Measurements from ENCODE around the gene KIF26B.
"Not testable (repeated sequence)": the region's sequence is repeated elsewhere in the genome, so short reads cannot be mapped to it uniquely, and the experiment has no call there.

KIF26B gene

DNA sequence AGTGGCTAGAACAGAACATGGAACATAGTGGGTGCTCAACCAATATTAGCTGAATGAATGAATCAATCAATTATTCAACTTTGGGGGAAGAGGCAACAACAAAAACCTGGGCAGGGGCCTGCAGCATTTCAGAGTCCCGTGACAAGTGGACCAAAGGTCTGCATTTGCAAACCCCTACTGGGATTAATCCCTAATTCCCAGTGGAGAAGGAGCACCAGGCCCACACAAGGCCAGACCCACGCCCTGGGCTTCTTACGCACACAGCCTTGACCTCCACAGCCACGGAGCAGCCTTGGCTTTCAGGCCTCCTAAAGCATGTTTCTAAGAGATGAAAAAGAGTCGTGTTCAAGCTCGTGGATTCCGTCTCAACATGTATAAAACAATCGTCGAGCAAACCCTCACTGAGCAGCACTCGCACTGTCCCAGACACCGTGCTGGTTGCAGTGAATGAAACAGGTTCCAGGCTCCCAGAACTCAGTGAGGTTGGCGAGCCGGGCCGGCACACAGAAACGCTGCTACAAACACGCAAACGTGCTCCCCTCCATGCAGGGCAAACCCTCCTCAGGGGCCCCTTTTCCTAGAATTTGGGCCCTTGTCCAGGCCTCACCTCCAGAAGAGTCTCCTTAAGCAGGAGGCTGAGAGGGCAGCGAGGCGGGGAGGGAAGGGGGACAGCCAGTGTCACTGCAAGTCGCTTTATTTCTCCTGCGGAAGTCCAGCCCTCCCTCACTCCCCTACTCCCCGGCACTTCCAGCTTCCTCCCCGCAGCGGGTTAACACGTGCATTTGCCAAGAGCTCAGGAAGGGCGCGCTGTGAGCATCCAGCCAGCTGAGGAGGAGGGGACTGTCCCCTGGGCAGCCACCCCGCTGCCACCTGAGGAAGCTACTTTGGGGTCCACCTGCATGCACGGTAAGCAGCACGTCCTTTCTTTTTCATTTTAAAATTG lies 556.4 kb downstream of the KIF26B start:
- DNase-seq = no peak

DNA sequence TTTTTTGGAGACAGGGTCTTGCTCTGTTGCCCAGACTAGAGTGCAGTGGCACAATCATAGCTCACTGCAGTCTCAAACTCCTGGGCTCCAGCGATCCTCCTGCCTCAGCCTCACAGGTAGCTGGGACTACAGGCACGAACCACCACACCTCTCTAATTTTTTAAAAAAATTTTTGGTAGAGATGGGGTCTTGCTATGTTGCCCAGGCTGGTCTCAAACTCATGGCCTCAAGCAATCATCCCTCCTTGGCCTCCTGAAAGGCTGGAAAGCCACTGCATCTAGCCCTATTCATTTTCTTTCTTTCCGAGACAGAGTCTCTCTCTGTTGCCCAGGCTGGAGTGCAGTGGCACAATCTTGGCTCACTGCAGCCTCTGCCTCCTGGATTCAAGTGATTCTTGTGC lies 559.2 kb downstream of the KIF26B start:
- DNase-seq = not testable (repeated sequence)

- DNase-seq = peak; percentile 39
Observed at GRCh38 chr1:245715291-245715701, 560.5 kb downstream of the KIF26B start.

- peak; percentile 77 for DNase-seq
Observed at GRCh38 chr1:245715970-245716369, 561.2 kb downstream of the KIF26B start.

DNA sequence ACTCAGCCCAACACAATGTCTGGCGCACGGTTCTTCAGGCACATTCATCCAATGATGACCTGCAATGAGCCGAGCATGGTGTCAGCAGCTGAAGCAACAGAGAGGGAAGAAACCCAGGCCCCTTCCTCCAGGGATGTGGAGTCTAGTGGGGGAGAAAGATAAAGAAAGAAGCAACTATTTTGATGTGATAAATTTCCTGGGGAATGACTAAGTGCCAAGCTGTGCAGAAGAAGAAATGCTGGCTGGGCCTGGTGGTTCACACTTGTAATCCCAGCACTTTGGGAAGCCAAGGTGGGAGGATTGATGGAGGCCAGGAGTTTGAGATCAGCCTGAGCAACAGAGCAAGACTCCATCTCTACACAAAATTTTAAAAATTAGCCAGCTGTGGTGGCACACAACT lies 561.8 kb downstream of the KIF26B start:
- peak; percentile 11 for DNase-seq

DNA sequence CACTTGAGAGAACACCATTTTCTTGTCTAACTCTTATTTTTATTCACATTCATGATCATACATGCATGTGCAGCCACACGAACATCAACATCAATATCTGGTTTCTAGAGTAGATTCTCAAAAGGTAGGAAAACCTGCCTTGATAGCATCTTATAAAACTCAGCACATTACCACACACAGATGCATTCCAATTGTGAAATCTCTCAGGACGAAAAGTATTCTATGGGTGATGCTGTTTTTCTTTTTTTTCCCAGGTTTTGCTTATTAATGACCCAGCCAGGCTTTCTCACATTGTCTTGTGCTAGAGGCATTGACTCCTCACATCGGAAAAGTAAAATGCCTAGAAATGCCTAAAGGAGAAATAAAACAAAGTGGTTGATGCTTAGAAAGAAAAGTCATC lies 562.8 kb downstream of the KIF26B start:
- DNase-seq = no peak

DNA sequence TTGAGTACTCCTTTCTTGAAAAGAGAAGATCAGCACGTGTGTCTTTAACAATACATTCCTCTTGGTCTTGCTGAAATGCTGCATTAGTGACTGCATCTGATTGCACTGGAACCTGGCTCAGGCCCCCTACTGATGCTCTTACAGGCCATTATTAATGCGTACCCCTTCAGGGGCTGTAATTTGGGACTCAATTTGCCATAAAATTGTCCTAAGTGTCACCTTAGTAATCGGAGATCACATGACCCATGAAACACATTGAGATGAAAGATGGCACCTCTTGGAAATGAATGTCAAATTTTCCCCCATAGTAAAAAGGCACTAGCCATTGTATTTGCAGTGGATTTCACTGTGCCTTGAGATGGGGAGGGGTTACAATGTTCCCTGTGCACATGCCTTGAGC lies 563.3 kb downstream of the KIF26B start:
- DNase-seq = no peak

- DNase-seq = no peak
Observed at GRCh38 chr1:245718951-245719350, 564.2 kb downstream of the KIF26B start.

GRCh38 chr1:245721488-245721887 lies 566.7 kb downstream of the KIF26B start:
- no peak for DNase-seq

DNA sequence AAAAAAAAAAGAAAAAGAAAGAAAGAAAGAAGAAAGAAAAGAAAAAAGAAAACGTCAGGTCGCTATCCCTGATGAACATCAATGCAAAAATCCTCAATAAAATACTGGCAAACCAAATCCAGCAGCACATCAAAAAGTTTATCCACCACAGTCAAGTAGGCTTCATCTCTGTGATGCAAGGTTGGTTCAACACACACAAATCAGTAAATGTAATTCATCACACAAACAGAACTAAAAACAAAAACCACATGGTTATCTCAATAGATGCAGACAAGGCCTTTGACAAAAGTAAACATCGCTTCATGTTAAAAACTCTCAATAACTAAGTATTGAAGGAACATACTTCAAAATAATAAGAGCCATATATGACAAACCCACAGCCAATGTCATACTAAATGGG lies 573.2 kb downstream of the KIF26B start:
- not testable (repeated sequence) for DNase-seq

DNA sequence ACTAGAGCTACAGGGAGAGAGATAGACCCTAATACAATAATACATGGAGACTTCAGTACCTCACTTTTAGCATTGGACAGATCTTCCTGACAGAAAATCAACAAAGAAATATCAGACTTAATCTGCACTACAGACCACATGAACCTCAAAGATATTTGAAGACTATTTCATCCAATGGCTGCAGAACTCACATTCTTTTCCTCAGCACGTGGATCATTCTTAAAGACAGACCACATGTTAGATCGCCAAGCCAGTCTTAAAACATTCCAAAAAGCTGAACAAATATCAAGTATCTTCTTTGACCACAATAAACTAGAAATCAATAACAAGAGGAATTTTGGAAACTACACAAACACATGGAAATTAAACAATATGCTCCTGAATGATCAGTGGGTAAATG lies 576.0 kb downstream of the KIF26B start:
- DNase-seq = peak; percentile 62

DNA sequence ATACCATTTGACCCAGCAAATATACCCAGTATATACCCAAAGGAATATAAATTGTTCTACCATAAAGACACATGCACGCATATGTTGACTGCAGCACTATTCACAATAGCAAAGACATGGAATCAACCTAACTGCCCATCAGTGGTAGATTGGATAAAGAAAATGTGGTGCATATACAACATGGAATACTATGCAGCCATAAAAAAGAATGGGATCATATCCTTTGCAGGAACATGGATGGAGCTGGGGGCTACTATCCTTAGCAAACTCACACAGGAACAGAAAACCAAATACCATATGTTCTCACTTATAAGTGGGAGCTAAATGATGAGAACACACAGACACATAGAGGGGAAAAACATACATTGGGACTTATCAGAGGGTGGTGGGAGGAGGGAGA lies 585.6 kb downstream of the KIF26B start:
- DNase-seq = not testable (repeated sequence)

DNA sequence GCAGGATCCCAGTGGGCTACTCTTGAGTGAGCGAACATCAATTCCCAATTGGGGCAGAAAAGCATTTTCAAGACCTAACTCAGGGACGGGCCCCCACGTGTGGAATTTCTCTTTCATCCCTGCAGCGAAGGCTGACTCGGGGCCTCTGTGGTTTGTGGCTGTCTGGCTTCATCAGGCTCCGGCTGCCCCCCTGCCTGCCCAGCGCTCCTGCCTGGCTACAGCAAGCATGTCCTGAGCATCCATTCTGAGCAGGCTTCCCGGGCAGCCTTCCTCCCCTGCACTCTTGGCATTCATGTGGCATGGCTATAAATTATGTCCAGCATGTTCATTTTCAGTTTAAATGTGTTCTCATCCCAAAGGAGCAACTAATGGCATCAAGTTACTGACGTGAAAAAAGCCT lies 588.1 kb downstream of the KIF26B start:
- peak; percentile 96 for DNase-seq

DNA sequence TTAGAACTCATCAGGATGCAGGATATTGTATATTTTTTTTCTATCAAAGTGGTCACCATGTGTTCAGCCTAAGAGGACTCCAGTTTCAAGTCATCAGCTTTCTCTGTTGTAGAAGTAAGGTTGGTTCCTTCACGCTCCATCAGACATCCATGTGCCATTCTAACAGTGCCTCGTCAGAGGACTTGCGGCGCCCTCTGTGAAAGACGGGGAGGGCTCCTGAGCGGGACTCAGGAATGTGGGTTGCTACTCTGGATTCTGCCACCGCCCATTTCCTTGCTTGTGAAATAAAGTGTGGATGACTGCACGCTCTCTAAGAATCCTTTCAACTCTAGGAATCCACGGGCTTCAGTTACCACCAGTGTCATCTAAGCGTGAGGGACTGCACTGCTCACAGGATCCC lies 593.5 kb downstream of the KIF26B start:
- peak; percentile 73 for DNase-seq

- peak; percentile 55 for DNase-seq
Observed at GRCh38 chr1:245748646-245749045, 593.9 kb downstream of the KIF26B start.

DNA sequence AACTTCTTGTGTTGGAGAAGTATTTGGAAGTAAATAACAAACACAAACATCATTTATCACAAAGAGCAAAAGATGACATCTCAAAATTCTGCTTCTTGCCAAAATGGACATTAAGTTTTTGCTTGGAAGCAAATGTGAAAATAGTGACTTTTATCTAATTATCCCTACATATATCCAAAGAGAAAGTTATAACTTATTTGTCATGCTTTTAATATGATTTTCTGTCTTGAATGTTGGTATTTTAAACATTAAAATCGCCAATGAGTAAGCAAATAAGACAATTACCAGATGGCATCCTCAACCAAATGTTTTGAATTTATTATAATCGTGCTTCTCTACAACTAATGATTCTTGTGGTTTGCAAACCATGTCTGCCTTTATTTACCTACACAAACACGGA lies 594.3 kb downstream of the KIF26B start:
- DNase-seq = no peak

DNA sequence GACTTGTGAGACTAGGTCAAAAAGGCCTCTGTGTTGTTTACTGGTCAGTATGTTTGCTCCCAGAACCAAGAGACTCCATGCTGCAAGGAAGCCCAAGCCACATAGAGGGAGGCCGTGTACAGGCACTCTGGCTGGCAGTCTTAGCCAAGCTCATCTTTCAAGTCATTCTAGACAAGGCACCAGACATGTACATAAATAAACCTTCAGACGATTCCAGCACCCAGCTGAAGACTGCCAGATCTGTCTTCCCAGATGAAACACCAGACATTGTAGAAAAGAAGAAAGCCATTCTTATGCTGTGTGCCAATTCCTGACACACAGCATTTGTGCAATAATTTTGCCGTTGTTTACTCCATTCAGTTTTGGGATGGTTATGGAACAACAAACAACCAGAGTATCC lies 595.5 kb downstream of the KIF26B start:
- DNase-seq = no peak

- DNase-seq = peak; percentile 90
Observed at GRCh38 chr1:245751116-245751515, 596.3 kb downstream of the KIF26B start.

GRCh38 chr1:245751726-245752470 lies 597.1 kb downstream of the KIF26B start:
- peak; percentile 92 for DNase-seq

GRCh38 chr1:245752561-245752960 lies 597.8 kb downstream of the KIF26B start:
- peak; percentile 27 for DNase-seq

DNA sequence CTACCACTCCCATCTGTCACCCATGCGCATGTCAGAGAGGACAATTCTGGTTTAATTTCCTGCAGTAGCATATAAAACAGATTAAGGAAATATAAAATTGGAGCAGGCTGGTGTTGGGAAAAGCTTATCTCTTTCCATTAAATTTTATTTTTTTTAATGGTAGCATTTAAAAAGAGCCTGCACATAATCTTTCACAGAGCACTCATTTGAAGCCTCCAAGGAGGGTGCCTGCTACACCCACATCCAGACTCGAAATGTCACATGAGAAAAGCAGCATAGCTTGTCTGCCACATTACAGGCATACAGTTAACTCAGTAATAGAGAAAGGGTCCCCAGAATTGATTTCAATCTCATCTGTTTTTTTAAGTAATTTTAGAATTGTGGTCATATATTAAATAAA lies 599.0 kb downstream of the KIF26B start:
- no peak for DNase-seq

- DNase-seq = no peak
Observed at GRCh38 chr1:245754463-245754961, 599.7 kb downstream of the KIF26B start.
